ENCODE data around the gene CALHM2.
"Not testable (repeated sequence)": the region's sequence is repeated elsewhere in the genome, so short reads cannot be mapped to it uniquely, and the experiment has no call there.

CALHM2 gene, protein sequence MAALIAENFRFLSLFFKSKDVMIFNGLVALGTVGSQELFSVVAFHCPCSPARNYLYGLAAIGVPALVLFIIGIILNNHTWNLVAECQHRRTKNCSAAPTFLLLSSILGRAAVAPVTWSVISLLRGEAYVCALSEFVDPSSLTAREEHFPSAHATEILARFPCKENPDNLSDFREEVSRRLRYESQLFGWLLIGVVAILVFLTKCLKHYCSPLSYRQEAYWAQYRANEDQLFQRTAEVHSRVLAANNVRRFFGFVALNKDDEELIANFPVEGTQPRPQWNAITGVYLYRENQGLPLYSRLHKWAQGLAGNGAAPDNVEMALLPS

DNA sequence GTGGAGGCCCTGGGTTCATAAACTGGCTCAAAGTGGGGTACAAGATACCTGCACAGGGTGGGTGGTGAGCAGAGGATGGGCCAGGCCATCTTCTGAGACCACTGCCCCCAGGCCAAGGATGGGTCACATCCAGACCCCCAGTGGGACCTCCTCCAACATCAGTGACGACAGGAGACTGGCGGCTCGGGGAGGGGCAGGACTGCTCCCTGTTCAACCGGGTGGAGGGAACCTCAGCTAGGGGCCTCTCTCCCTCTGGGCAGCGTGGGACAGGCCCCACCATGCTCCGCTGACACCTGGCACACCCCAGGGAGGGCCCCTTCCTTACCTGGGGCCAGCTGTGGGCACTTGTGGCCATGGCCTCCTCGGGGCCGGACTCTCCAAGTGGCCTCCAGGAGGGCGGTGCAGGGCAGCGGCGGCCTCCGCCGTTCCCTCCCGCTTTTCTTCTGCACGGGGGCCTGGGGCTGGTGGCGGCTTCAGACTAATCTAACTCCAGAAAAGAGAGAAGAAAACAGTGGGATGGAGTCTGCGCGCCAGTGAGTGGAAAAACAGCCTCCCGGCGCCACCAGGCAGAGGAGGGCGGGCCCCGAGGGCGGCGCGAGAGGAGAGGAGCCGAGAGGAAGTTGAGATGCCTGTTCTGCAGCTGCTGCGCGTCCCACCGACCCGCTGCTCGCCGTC lies at the start of gene CALHM2:
CALHM2 (minus strand) TSS at position 540 of the 675 bp plus-strand sequence. CDS start 2,429 bp downstream, outside the sequence.
- DNase-seq = peak; percentile 36

DNA sequence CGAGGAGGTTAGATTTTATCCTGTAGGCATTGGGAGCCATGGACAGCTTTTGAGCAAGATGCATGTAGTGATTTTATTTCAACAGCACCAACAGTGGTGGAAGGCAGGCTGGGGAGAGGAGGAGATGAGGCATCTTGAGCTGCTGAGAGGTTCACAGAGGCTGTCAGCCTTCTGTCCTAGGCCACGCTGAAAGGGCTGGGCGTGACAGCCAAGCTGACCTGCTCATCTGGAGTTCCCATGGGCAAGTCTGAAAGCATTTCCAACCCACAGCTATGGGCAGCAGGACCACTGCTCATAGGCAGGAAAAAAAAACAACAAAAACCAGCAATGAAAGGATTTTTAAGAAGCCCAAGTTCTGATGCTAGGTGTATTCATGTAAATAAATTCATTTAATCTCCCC lies 49.0 kb upstream of the CALHM2 start:
- no peak for DNase-seq

DNA sequence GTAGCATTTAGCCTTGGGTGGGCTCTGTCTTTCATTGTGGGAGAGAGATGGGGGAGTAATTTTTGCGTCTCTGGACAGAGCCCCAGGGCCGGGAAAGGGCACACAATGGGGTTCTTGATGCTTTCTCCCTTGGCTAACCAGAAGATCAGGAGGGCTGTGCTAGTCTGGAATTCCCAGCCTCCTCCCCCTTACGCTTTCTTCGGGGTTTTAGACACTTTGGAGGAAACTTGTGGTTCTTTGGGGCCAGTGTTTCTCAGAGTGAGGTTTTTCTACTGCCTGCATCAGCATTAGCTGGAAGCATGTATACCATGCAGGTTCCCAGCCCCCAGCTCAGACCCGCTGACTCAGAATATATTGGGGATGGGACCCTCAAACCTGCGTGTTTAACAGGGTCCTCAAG lies 48.3 kb upstream of the CALHM2 start:
- no peak for DNase-seq

DNA sequence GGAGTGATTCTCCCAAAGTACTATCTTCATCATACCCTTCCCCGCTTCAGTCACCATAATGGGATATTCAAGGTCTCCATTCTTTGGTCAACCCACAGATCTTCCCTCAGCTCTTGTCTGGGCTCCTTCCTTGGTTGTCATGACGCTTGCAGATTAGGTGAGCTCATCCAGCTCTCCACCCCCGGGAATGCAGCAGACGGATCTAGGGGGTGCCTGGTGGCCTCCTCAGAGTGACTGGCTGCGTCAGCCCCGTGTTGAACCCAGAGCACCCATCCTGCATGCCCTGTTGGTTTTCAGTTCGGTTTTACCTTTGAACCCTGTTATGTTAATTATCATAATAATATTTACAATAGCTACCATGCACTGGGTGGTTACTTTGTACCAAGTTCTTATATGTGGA lies 47.7 kb upstream of the CALHM2 start:
- DNase-seq = no peak

DNA sequence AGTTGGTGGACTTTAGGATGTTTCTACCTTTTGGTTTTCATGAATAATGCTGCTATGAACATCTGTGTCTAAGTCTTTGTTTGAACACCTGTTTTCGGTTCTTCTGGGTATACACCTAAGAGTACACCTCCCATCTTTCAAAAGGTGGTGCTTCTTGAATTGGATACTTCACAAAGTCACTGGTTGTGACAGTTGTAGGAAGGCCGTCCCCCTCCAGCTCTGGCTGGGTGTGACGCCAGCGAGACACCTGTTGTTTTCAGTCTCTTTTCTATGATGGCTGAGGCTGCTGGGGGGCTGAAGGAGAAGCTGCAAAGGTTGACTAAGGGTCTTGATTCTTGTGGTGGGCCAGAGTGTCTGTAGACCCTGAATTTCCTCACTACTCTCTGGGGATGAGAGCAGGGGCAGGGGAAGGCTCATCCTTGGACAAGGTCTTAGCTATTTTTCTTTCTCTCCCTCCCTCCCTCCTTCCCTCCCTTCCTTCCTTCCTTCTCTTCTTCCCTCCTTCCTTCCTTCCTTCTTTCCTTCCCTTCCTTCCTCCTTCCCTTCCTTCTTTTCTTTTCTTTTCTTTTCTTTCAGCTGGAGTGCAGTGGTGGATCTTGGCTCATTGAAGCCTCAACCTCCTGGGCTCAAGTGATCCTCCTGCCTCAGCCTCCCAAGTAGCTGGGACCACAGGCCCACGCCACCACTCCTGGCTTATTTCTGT lies 46.9 kb upstream of the CALHM2 start:
- no peak for DNase-seq

DNA sequence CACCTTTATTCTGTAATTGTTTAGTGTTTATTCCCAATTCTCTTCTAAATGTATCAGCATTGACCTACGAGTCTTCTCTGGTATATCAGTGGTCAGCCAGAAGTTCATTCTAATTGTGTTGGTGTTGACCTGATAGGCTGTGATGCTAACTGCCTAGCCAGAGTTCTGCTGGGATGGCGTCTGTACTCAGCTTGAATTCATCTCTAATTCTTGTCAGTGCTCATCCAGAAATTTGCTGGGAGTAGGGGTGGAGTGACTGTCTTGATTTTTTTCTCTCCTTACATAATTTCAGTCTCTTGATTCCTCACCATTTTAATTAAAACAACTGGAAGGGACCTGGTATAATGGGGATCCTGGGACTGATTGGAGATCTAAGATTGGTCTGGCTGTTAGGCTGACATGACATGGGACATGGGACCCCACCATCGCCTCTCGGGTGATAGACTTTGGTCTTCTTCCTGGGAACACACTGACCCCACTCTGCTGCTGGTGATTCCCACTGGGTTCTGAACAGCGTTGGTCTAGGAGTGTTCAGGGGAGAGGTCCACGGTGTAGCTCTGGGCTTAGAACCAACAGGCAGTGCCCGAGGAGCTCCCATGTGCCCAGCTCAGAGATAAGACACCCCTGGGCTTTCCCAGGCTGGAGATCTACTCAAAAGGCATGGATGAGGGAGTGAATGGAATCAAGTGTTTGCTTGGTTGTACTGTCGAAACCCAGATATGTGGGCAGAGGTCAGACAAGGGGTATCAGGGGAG lies 45.2 kb upstream of the CALHM2 start:
- no peak for DNase-seq

DNA sequence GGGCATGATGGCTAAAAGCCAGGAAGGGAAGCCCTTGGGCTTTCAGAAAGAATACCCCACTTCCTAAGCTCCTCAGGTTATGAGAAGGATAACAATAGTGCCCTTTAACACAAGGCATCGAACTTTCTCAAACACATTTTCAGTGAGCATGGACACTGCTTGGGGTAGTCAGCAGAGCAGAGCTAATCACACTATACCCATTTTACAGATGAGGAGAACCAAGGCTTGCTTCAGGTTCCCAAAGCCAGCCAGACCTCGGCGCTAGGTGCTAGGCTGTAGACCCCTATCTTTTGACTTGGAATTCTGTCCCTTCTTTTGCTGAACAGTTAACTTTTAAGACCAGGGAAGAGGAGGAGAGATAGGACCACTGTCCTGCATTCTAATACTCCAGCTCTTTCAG lies 43.2 kb upstream of the CALHM2 start:
- DNase-seq = no peak

DNA sequence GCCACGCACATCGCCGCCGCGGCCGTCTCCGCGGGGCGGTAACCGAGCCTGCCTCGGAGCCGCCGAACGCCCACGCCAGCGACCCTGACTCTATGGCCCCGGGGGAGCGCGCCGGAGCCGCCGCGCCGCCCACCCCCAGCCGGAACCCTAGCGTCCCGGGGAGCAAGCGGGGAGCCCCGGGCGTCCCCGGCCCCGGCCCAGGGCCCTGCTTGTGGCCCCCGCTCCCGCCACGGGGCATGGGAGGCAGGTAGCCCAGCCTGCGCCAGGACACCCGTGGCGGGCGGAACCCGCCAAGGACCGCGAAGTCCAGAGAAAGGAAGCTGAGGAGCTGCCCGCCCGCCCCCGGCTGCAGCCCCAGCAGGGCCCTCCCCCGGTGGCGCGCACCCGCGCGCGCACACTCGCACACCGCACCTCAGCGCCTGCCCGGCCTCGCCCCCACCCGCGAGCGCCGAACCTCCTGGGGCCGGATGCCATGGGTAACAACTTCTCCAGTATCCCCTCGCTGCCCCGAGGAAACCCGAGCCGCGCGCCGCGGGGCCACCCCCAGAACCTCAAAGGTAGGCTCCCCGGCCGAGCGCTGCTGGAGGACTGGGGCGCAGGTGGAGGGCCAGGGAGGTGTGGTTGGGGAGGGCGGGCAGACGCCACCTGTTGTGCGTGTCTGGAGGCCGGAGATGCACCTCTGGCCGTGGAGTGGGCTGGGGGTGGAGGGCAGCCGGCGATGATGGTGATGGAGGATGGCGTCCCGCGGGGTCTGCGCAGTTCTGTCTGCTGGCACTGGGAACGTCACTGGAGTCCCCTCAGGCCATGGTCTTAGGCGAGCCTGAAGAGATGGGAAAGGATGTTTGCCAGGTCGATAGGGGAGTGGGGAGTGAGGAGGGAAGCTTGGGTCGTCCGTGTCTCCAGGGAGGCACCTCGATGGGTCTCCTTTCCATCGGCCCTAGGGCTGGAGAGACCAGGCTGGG lies 42.0 kb upstream of the CALHM2 start:
- DNase-seq = no peak

DNA sequence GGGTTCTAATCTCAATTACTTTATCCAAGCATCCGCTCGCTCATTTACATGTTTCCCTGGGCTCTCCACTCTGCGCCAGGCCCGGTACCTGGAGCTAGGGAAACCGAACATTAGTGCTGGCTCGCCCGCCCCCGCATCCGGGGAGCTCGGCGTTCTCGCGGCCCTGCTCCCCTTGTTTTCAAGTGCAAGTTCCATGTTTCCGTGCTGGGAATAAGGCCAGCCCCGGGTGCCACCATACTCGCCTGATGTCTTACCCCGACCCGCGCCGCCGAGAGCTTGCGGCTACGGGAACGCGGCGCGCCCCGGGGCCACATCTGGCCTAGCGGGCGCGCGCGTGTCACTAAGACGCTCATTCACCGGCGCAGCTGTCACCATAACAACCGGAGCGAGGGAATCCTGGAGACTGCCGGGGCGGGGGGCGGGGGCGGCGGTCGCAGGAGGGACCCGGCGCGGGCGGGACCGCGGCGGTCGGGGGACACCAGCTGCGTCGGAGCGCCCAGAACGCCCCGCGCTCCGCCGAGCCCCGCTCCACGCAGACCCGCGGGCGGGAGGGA lies 41.3 kb upstream of the CALHM2 start, which contains the start of gene NEURL1:
NEURL1 (plus strand) TSS at position 344 of the 554 bp plus-strand sequence. CDS start 683 bp downstream, outside the sequence.
- DNase-seq = peak; percentile 33

DNA sequence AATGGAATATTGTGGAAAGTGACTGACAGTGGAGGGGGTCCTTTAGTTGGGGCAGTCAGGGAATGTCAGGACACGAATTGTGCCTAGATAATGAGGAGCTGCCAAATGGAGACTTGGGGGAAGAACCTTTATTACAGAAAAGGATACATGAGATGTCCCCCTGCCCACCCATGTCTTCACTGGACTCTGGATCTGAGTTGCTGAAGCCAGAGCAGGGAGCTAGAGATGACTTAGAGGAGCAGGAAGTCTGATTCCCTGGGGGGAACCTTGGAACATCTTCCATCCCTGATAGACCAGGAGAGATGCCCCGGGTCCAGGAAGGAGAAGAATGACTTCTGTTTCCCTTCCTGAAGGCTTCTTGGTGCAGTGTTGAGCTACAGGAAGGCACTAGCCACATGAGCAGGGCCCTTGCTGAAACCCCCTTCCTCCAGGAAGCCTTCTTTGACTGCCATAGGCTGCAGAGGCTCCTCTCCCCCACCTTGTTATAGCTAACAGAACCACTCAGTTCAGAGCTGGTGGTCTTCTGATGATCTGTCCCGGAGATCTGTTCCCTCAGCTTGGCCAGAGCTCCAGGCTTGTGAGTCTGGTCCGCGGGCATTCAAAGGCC lies 40.6 kb upstream of the CALHM2 start:
- DNase-seq = no peak

DNA sequence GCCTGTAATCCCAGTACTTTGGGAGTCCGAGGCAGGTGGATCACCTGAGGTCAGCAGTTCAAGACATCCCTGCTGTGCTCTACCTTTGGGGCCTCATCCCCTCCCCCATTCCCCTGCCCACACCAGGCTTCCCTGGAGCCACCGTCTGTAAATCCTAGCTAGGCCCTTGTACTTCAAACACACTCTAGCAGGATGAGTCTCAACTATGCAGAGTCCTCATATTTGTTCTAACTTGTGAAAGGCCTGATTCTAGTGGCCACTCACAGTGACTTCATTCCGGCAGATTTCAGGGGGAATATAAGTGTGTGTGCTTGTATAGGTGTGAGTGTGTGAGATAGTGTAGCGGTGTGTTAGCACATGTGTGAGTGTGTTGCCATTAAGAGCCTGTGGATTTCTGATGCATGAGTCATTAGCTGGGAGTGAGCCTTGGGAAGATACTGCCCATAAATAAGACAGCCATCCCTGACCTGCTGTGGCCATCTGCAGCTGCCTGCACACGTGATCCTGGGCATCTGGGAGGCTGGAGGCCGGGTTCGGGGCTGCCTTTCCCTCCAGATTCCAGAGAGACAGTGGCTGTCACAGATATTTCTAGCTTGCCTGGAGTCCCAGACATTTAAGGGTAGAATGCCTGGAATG lies 39.7 kb upstream of the CALHM2 start:
- DNase-seq = no peak

DNA sequence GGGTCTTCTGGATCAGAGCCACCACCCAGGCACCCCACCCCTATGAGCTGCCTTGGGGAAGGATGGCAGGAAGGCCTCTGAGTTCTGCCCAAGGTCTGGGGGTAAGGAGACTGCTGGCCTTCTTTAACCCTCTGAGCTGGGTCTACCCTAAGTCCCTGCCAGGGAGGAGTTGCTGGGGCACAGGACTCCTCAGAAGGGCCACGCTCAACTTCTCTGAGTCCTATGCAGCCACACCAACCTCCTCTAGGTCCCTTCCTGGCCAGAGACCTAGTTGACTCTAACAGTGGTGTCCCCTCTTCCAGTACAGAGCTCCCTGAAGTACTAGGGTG lies 38.8 kb upstream of the CALHM2 start:
- no peak for DNase-seq

DNA sequence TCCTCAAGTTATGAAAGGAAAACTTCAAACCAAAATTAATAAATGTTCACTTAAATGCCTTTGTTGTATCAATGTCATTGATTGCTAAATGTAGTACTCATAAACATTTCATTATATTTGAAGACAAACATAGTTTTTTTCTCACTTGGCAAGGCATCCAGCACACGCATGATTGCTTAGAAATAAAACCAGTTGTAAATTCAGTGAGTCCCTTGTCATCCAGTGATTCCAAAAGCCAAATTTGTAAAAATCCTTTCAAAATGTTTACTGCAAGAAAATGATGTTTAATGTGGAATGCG lies 35.2 kb upstream of the CALHM2 start:
- no peak for DNase-seq

DNA sequence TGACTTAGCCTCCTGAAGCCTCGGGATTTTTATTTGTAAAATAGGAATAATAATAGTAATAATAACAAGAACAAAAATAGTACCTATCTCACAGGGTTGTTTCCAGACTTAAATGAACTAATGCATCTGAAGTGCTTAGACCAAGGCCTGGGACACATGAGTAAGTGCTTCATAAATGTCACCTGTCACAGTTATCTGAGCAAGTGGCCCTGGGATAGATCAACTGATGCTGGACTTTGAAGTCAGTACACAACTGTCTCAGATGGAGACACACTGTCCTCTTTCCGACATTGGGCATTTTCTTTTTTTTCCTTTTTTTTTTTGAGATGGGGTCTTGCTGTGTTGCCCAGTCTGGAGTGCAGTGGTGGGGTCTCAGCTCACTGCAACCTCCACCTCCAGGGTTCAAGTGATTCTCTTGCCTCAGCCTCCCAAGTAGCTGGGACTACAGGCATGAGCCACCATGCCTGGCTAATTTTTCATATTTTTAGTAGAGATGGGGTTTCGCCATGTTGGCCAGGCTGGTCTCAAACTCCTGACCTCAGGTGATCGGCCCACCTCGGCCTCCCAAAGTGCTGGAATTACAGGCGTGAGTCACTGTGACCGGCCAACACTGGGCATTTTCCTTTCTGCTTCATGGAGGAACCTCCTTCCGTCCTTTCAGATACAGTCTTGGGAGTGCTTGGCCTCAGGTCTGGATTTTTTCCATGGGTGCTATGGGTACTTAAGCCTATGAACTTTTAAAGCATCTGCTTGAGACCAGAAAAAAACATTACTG lies 34.7 kb upstream of the CALHM2 start:
- DNase-seq = not testable (repeated sequence)

DNA sequence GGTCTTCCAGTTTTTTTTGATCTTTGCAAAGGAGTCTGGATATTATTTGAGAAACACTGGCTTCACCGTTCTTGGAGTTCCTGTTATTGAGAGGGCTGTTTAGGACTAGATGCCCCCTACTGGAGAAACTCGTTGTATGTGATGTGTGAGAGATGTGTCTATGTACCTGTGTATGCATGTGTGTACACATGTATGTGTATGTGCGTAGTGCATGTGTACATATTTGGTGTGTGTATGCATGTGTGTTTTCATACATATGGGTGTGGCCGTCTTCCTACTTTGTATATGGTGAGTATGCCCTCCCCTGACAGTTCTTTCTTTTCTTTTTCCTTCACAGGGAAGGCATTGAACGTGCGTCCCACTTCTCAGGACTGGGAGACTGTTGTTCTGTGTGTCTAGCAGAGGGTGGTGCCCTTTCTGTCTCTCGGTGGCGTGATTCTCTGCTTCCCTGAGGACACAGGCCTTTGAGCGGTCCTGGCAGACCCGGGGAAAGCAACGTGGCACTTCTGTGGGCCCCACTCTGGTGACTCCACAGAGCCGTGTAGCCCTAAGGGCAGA lies 29.9 kb upstream of the CALHM2 start:
- DNase-seq = no peak

DNA sequence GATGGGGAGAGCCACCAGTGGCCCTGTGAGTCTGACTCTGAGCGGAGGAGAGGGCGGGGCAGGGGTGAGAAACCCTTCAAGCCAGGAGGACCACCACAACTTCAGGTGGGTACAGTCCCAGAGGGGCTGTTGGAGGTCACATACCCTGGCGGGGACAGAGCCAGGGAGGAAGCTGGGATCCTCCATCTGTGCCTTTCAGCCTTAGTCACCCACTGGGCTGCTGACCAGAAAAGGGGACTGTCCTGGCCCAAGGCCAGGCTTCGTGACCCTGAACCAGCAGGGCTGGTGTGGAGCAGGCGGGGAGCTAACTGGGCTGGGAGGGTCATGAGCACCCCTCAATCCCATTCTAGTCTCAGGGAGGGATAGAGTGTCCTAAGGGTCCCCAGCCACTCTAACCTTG lies 28.4 kb upstream of the CALHM2 start:
- DNase-seq = no peak

DNA sequence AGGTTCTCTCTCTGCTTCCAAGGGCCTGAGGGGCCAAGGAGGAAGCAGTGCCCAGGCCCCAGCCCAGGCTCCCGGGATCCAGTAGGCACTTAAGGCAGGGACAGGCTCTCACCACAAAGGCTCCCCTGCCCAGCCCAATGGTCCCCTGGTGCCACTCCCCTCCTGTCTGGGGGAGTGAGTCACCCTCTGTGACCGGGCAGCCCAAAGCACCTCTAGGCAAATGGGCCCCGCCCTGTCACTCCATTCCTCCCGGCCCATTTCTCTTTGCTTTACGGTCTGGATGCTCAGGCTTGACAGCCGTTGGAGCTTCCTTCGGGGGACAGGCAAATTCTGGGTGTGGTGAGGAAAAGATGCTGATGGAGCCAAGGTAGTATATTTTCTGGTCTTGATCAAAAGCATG lies 27.0 kb upstream of the CALHM2 start, which contains the start of gene CALHM3:
CALHM3 (minus strand) TSS at position 106 of the 400 bp plus-strand sequence. CDS start 208 bp downstream, outside the sequence.
- DNase-seq = no peak

DNA sequence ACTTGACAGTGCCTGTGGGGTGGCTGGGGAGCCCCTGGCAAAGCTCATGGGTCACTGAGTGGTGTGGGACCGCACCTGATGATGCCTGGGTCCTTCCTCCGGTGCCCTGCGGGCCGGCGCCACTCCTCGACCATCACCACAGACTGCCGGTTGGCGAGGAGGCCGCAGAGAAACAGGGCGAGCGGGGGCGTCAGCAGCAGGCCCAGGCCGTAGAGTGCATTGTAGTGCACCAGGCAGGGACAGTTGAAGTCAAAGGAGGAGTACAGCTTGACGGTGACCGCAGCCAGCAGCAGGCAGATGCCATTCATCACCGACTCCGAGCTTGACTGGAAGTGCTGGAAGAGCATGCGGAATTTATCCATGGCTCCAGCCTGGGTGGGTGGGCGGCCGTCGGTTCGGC lies 26.5 kb upstream of the CALHM2 start:
- DNase-seq = no peak

DNA sequence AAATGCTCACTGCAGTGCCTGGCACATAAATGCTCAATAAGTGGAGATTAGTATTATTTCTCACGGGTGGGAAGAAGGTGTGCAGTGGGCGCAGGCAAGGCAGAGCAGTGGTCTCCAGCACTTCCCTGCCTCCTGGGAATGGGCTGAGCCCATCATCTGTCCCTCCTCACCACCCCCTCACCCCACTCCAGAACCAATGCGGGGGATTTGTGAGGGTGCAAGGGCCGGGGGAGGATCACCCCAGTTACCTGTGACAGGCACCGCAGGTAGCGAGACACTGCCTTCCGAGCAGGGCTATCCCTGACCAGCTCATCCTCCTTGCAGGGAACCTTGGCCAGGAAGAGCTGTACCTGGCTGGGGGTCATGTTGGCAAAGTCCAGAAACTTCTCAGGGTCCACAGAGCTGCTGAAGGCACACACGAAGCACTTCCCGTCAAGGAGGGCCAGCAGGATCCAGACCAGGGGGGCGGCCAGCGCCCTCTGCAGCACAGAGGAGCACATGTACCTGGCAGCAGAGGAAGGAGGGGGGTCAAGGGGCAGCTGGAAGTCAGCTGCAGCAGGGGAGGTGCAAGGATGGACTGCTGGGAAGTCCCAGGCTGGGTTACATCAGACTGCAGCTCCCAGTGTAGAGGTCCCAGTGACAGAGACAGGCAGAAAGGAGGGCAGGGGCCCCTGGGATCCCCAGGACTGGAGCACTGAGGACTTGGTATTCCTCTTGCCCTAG lies 24.0 kb upstream of the CALHM2 start:
- no peak for DNase-seq

Data from COR-L47 (cell line).